Measurements from ENCODE around the gene DPPA5. TPM values are rescaled to one million over a fixed set of nuclear protein-coding genes. Genes with fewer than 3 reads are reported as not detected.
A peak's percentile ranks its signal among the peaks of the same experiment; 100 is the strongest.

DPPA5 gene
- total and polyA plus RNA-seq, 2 donors from 2014 or later = not detected

GRCh38 chr6:73328790-73329189, 25.3 kb downstream of the DPPA5 start:
- Histone ChIP-seq H3K9ac (ENCODE audit: low read length in 3 of 3) (no peak overlapping the region), H3K36me3 (ENCODE audit: control insufficient read depth in 2 of 3, insufficient read depth in 3 of 3, low read length in 3 of 3) (no peaks in the 10 kb centered on the region), H3K27me3 (ENCODE audit: control insufficient read depth, insufficient read depth, low read length) (no peaks in the 10 kb centered on the region), H3K4me3 (ENCODE audit: low read length in 3 of 3) (no peak overlapping the region), H3K4me1 (ENCODE audit: control insufficient read depth in 2 of 3, insufficient read depth in 2 of 3, low read depth in 1 of 3, low read length in 3 of 3) (no peaks in the 10 kb centered on the region), H3K27ac (ENCODE audit: low read depth in 2 of 2, low read length in 2 of 2) (no peak overlapping the region), H3K9me3 (ENCODE audit: control insufficient read depth in 2 of 3, insufficient read depth in 1 of 3, low read length in 3 of 3) (no peaks in the 10 kb centered on the region)
- FAIRE-seq (no peak), DNase-seq (no peak)
- intact Hi-C loops (cut with DNase I) = no loop called here
- TF ChIP-seq, protein P1, sequence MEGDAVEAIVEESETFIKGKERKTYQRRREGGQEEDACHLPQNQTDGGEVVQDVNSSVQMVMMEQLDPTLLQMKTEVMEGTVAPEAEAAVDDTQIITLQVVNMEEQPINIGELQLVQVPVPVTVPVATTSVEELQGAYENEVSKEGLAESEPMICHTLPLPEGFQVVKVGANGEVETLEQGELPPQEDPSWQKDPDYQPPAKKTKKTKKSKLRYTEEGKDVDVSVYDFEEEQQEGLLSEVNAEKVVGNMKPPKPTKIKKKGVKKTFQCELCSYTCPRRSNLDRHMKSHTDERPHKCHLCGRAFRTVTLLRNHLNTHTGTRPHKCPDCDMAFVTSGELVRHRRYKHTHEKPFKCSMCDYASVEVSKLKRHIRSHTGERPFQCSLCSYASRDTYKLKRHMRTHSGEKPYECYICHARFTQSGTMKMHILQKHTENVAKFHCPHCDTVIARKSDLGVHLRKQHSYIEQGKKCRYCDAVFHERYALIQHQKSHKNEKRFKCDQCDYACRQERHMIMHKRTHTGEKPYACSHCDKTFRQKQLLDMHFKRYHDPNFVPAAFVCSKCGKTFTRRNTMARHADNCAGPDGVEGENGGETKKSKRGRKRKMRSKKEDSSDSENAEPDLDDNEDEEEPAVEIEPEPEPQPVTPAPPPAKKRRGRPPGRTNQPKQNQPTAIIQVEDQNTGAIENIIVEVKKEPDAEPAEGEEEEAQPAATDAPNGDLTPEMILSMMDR (IDR thresholded peaks at IDR 0.05; ENCODE audit: borderline replicate concordance, extremely low read depth, insufficient read depth) = no peak

DNA sequence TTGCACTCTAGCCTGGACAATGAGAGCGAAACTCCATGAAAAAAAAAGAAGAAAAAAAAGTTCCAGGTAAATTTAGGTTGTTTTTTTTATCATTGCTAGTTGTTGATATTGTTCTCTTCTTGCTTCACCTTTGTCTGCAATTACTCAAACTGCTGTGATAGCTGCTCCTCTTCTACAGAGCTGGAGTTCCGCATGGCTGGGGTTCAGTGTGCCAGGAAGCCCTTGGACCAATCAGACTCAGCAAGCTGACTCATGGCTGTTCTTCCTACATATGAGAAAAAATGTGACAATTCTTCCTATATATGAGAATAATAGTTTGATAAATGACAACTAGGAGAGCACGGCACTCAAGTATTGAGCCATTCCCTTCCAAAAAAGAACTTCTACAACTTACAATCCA, 28.4 kb downstream of the DPPA5 start:
- FAIRE-seq = no peak
- no peaks in the 10 kb centered on the region for H3K9me3 ChIP-seq (ENCODE audit: control insufficient read depth in 2 of 3, insufficient read depth in 1 of 3, low read length in 3 of 3)
- H3K36me3 ChIP-seq (ENCODE audit: control insufficient read depth in 2 of 3, insufficient read depth in 3 of 3, low read length in 3 of 3) = no peaks in the 10 kb centered on the region
- intact Hi-C loops (cut with DNase I) = no loop called here
- H3K27ac ChIP-seq (ENCODE audit: low read depth in 2 of 2, low read length in 2 of 2) = no peak overlapping the region
- DNase-seq = peak in 1 of 5 donors; percentile 17
- TF ChIP-seq, protein P1 (IDR thresholded peaks at IDR 0.05; ENCODE audit: borderline replicate concordance, extremely low read depth, insufficient read depth) = no peak
- no peaks in the 10 kb centered on the region for H3K4me1 ChIP-seq (ENCODE audit: control insufficient read depth in 2 of 3, insufficient read depth in 2 of 3, low read depth in 1 of 3, low read length in 3 of 3)
- no peak overlapping the region for H3K9ac ChIP-seq (ENCODE audit: low read length in 3 of 3)
- H3K4me3 ChIP-seq (ENCODE audit: low read length in 3 of 3) = no peak overlapping the region
- H3K27me3 ChIP-seq (ENCODE audit: control insufficient read depth, insufficient read depth, low read length) = no peaks in the 10 kb centered on the region

- Histone ChIP-seq H3K9ac (ENCODE audit: low read length in 3 of 3) (no peak overlapping the region), H3K36me3 (ENCODE audit: control insufficient read depth in 2 of 3, insufficient read depth in 3 of 3, low read length in 3 of 3) (no peaks in the 10 kb centered on the region), H3K27me3 (ENCODE audit: control insufficient read depth, insufficient read depth, low read length) (no peaks in the 10 kb centered on the region), H3K27ac (ENCODE audit: low read depth in 2 of 2, low read length in 2 of 2) (no peak overlapping the region), H3K4me1 (ENCODE audit: control insufficient read depth in 2 of 3, insufficient read depth in 2 of 3, low read depth in 1 of 3, low read length in 3 of 3) (no peaks in the 10 kb centered on the region), H3K9me3 (ENCODE audit: control insufficient read depth in 2 of 3, insufficient read depth in 1 of 3, low read length in 3 of 3) (no peaks in the 10 kb centered on the region), H3K4me3 (ENCODE audit: low read length in 3 of 3) (no peak overlapping the region)
- DNase-seq (no peak), FAIRE-seq (no peak)
- TF ChIP-seq, protein P1 (IDR thresholded peaks at IDR 0.05; ENCODE audit: borderline replicate concordance, extremely low read depth, insufficient read depth) = no peak
- intact Hi-C loops (cut with DNase I) = no loop called here
Observed at GRCh38 chr6:73323323-73323722, 30.8 kb downstream of the DPPA5 start.

Data from kidney (tissue), 14 donors.